GM19455 (cell line): ENCODE measurements around the gene SULT1C4.
"Not testable (repeated sequence)": the region's sequence is repeated elsewhere in the genome, so short reads cannot be mapped to it uniquely, and the experiment has no call there.

Experiments
- ATAC-seq: cut with Tn5 transposase; IDR thresholded peaks from one replicate; pipeline ENCODE4 v1.9.1; 2021; ENCODE audit not compliant: unreplicated experiment

The SULT1C4 gene

DNA sequence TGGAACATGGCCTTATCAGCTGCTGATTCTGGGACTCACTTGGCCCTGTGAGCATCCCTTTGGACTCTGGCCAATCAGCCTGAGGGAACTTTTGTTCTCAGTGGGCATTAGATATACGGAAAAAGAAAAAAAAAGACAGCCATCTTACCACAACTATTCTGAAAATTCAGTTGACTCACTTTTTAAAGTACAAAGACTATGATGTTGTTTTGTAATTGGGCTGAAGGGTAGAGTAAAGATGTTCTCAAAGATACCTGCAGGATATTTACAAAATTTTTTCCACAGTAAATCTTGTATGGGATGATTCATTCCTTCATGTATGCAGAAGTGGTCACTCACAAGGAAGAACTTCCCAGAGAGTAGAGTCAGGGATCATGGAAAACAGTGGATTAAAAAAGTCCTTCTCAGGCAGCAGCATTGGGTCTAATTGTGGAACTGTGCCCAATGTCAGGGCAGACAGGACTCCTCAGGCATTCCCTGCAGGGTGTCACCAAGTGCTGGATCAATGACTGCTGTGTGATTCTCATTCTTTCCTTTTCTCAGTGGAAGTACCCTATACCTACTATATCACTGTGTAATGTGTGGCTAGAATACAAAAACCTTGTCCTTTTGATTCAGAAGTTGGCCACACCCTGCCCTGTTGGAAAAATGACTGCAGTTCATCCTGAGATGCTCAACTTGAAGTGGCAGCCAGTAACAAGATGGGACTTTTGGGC, 35.4 kb downstream of the SULT1C4 start:
- no peak for ATAC-seq

DNA sequence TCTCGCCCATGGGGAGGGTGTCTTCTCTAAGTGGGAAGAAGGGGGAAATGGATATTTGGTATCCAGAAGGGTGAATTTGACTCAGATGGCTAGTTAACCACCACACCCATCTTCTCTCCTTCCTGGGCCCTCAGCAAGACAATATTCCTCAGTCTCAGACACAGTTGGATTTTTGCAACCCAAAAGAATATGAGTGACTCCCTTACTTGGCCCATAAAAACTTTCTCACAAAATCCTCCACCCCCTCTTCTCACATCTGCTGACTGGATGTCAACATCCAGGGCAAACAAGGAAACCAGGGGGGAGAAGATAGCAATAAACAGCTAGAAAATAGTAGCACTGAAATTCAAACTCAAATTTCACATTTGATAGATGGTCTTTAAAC, 35.9 kb downstream of the SULT1C4 start:
- no peak for ATAC-seq

GRCh38 chr2:108414256-108414876, 36.6 kb downstream of the SULT1C4 start:
- no peak for ATAC-seq

GRCh38 chr2:108414945-108415344, 37.2 kb downstream of the SULT1C4 start:
- no peak for ATAC-seq

GRCh38 chr2:108417254-108417653, 39.5 kb downstream of the SULT1C4 start:
- ATAC-seq: no peak

- ATAC-seq: no peak
Observed at GRCh38 chr2:108418416-108418815, 40.7 kb downstream of the SULT1C4 start.

DNA sequence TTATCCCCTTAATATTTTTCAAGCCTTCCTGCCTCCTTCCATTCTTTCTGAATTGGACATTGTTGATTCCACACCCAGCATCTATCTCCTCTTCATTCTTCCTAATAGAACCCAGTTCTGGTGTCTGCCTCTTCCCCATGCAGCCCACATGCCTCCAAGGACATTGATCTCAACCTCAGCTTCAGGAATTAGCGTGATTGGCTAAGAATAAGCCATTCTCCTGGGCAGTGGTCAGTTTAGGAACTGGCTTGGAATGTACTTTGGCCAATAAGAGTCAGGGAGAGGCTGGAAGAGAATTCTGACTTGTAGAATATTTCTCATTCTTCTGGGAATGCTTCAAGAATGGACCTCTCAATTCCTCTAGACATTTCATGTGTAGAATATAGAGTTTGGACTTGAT, 45.3 kb downstream of the SULT1C4 start:
- ATAC-seq: no peak

DNA sequence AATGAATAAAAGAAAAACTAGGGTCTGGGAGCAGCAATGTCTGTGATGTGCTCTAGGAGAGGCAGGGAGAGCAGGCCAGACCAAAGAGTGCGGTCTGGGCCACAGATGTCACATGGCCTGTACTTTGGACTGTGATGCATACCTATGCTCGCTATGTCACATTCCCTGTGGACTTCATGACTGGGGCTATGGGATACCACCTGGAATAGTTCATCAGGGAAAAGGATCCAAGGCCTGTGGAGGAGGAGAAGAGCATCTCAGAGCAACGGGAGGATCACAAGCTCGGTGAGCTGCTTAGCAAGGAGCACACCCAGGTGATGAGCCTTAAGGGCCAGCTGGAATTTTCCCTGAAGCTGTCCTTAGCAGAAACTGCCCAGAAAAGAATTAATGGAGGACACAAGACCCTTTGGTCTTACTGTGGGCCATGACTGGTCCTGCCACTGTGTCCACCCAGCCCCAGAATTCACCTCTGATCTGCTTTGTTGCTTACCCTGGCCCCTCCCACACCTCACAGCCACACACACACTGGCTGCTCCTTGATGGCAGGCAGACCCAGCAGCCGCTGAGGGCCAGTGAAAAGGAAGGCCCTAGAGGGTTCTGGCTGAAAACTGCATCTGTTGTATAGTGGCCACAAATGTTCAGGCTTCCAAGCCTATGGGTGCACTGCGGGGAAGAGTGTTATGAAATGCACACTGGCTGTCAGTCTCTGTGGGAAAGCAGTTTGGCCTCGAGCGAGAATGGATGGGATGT, 45.9 kb downstream of the SULT1C4 start:
- ATAC-seq: no peak

- ATAC-seq: no peak
Observed at GRCh38 chr2:108428286-108429009, 50.7 kb downstream of the SULT1C4 start.

DNA sequence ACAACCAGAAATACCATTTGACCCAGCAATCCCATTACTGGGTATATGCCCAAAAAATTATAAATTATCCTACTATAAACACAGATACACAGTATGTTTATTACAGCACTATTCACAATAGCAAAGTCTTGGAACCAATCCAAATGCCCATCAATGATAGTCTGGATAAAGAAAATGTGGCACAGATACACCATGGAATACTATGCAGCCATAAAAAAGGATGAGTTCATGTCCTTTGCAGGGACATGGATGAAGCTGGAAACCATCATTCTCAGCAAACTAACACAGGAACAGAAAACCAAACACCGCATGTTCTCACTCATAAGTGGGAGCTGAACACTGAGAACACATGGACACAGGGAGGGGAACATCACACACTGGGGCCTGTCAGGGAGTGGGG, 57.8 kb downstream of the SULT1C4 start:
- not testable (repeated sequence) for ATAC-seq

DNA sequence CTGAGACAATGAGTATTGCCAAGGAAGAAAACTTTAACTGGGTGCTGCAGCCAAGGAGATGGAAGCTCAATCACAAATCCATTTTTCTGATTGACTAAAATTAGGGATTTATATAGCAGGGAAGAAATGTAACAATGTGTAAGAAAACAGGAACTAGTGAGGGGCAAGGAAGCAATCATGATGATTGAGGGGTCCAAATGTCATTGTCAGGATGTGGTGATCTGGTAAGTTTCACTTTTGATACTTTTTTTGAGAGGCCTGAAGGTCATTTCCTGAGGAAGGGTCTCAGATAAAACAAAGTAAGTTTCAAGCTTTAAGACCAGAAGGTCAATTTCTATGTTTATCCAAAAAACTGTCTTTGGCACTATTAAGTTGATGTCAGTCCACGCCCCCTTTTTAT, 59.2 kb downstream of the SULT1C4 start:
- no peak for ATAC-seq
